PC-9 (cell line): Measurements from ENCODE around the gene CENPVL2. TPM values are rescaled to one million over a fixed set of nuclear protein-coding genes. Genes with fewer than 3 reads are reported as not detected.

Experiments
- total RNA-seq: library from RNA; stranded (reverse); gene quantifications from 2 replicates; pipeline ENCODE4 v1.2.3, GENCODE V29; 2021

CENPVL2 gene
- total RNA-seq, 1 experiment from 2014 or later, result not detected

Other genes with a start within 250 kb of the CENPVL2 start
- not detected in 2 replicates for gene NUDT11, start 186.2 kb downstream of the CENPVL2 start, total RNA-seq
- gene CENPVL3, start 63.9 kb downstream of the CENPVL2 start, total RNA-seq, result not detected in 2 replicates
- not detected in 2 replicates for gene CENPVL1, start 27.7 kb upstream of the CENPVL2 start, total RNA-seq
- gene GSPT2, start 60.6 kb upstream of the CENPVL2 start, total RNA-seq, result not detected in 2 replicates
- gene MAGED1, start 210.8 kb upstream of the CENPVL2 start, total RNA-seq, result 118 and 143 TPM in 2 replicates